ENCODE measurements around the gene TSLP.

Gene TSLP

DNA sequence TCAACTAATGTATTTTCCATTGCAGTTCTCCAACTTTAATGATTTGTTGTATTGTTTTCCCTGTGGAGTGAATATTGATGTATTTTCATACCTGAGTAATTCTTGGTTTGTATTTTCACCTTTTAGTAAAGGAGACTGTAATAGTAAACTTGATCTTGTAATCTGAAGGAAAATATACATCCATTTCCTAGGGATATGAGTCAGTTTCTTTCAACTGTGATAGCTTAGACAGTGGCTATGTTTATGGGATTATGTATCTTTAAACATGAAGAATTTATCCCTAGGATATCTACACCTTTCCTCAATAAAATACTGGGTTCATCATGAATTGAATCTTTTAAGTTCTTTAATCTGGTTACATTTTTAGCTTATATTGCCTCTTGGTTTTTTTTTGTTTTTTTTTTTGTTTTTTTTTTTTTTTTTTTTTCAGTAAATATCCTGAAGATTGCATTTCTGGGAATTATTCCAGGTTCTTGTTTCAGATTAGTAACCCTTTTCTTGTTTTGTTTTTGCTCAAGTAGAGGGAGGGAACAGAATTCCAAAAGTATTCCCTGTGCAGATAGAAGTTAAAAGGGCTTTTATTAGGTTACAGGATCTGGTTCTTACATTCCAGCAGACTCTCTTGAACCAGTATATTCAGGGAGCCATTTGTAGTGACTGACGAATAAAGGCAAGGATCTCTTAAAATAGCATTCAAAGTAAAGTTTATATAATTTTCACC lies 27.7 kb downstream of the TSLP start:
- no peak for DNase-seq

DNA sequence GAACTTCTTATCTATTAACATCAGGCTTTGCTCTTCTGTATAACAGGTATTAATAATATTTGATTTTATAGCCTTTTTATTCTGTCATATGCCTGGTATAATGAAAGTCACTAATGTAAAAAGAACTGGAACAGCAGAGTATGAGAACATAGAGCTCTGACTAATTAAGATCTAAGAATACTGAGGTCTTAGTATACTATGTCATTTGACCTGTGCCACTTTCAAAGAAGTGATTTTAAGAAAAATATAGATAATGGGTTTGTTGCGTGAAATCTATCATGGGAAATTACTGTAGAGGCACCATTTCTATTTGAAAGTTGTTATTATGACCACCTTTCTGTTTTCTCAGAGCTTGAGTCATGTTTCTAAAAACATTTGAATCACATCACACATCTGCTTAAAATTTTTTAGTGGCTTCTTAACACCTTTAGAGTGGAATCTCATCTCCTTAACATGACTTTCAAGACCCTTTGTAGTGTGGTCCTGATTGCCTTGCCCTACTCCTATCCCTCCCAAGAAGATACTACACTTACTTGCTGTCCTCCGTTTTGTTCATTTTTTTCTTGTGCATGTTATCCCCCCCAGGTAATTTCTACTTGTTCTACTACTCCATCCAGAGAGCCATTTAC lies 34.9 kb downstream of the TSLP start:
- DNase-seq, result no peak

DNA sequence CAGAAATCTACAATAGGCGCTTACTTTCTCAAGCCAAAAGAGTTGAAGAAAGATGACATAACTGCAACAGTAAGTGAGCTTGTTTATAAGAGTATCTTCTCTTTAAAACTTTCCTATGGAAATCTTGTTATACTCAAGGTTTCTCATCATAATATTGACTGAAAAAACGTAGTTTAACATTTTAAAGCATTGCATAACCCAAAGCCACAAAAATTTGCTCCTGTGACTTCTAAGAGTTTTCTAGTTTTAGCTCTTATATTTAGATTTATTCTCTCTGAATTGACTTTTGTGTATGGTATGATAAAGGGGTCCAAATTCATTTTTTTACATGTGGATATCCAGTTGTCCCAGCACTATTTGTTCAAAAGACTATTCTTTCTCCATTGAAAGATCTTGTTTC lies 35.9 kb downstream of the TSLP start:
- DNase-seq, result no peak

- no peak for DNase-seq
These were observed 40.4 kb downstream of the TSLP start for GRCh38 chr5:111111956-111112355.

- DNase-seq, result no peak
These were observed 42.2 kb downstream of the TSLP start for GRCh38 chr5:111113678-111114077.

- no peak for DNase-seq
These were observed 43.7 kb downstream of the TSLP start for GRCh38 chr5:111115229-111115628.

DNA sequence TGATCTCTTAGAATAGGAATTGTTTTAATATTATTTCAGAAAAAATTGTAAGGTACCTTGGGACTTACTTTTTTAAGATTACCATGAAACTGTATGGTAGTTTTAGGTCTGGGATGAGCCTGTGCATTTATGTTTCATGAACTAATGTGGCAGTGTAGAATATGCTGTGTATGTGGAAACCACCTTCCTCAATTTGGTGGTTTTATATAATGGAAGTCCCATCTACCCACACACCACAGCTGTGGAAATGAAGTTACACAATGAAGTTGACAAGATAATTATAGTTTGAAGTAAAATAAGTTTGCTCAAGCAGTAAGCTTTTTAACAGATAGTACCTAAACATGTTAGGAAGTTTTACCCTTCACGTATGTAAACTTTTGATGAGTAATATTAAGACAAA lies 45.0 kb downstream of the TSLP start:
- no peak for DNase-seq

DNA sequence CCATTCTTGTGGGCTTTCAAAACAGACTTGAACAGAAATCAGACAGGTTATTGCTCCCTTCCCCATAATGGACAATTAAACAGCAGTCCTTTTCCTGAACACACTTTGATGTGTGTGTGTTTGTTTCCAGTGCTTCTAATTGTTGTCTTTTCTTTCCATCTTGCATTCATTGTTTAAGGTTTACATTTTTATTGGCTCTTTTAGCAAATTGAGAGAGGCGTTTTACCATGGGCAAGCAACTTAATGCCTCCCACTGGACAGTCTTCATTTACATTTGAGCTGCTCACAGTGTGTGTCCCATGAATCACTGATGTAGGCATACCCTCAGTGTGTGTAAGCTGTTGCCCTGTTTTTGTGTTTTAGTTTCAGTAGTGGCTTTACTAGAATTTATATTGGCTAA lies 45.6 kb downstream of the TSLP start:
- no peak for DNase-seq

- no peak for DNase-seq
These were observed 47.7 kb downstream of the TSLP start for GRCh38 chr5:111119221-111119620.

- DNase-seq, result no peak
These were observed 48.3 kb downstream of the TSLP start for GRCh38 chr5:111119856-111120255.

GRCh38 chr5:111120911-111121310 lies 49.4 kb downstream of the TSLP start:
- DNase-seq, result no peak

- DNase-seq, result no peak
These were observed 50.4 kb downstream of the TSLP start for GRCh38 chr5:111121926-111122325.

DNA sequence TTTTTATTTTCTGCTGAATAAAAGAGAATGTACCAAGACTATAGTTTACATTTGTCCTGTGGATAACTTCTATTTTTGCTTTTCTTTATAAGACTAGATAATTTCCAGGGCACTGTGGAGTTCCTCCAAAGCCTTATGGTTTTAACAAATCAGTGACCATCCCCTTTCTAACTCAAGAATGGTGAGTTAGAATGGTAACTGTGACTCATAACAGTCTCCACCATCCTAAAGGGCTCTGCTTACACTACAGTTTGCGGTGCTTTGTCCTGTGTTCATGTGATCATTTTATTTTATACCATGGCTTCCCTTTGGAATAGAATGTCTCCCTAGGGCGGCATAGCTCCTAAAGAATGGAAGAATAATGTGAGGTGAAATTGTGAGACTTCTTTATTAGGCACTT lies 50.9 kb downstream of the TSLP start:
- no peak for DNase-seq

DNA sequence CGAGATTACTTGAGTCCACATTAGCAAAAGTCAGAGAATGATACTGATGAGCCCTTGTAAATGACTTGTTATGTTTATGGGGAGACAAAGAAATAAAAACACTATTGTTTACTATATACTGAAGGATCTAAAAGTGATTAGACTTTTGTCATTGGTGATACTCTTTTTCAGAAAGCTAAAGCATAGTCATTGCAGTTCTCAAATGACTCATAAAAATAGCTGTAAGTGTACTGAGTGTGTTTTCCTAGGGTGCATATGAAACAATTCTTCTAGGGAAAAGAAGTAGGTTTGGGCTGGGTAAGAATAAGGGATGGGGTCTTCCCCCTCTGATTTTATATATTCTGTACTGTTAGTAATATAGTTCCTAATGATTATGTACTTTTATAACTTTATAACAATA lies 53.3 kb downstream of the TSLP start:
- no peak for DNase-seq

DNA sequence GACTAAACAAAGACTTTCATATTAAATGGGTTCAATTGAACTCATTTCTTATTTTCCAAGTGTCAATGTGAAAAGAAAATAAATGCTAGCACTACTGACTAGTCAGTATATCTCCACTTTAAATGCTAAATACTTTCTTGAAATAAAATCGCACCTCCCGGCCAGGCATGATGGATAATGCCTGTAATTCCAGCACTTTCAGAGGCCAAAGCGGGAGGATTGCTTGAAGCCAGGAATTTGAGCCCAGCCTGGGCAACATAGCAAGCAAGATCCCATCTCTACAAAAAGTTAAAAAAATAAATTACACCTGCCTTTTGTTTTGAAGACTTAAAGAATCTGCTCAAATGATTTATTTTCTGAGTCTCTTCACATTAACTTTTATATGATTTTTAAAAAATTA lies 55.4 kb downstream of the TSLP start:
- DNase-seq, result no peak
